HS-27A (cell line): ENCODE measurements around the gene ANKH.

Experiments
- DNase-seq: peaks from one replicate; pipeline ENCODE4 v3.0.0-alpha.2; 2012; ENCODE audit warnings: low read depth, missing footprints

The ANKH gene

DNA sequence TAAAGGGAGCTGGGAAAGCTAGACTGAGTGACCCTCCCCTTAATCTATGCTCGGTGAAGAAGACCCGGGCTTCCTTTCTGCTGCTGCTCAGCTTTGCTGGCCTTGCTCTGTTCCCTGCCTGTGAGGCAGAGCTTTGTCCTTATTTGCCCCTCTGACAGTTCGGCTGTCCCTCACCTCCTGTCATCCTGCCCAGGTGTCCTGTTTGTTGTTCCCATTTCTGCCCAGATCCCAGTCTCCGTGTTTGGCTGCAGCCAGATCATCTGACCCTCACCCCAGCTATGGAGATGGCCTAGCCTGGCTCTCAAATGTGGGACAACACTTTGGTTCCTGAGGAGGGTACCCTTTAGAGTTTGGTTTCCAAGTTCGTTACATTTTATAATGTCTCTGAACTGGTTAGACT lies 186.8 kb downstream of the ANKH start:
- DNase-seq = no peak

DNA sequence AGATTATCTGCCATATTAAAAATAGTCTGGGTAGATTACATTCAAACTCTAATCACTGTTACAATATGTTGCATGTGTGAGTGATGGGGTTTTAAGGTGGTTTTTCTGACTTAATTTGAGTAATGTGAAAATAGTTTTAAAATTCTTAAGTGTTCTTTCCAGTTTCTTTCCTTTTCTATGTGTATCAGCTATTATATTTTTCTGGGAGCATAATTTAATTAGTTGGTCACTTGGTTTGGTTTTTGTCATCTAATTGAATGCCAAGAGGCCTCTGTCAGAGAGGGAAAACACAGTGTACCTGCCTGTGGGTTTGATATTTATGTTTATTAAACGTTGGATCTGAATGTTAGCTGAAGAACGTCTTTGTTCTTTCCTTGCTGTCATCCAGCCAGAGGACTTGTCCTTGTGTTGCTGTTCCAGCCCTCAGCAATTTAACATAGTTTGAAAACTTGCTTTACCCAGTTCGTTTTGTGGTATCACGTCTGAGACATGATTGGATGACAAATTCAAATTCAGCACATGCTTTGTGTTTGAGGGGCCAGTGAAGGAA lies 187.6 kb downstream of the ANKH start:
- no peak for DNase-seq

DNA sequence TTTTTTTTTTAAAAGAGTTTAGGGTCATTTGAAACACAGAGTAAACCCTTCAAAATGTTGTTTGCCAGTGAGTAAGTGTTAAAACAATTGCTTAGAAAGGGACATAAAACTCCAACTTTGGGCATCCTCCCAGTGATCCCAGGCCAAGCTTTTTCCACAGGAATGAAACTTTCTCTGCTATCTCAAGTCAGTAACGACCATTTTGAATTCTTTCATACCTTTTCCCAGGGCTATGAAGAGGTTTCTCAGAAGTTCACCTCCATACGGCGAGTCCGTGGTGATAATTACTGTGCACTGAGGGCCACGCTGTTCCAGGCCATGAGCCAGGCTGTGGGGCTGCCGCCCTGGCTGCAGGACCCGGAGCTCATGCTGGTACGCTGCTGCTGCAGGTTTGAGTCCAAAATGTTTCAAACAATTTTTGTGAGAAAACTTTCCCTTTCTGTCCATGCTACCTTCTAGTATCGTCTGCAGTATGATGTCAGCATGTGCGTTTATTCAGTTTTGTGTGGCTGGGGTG lies 190.3 kb downstream of the ANKH start:
- DNase-seq = no peak

DNA sequence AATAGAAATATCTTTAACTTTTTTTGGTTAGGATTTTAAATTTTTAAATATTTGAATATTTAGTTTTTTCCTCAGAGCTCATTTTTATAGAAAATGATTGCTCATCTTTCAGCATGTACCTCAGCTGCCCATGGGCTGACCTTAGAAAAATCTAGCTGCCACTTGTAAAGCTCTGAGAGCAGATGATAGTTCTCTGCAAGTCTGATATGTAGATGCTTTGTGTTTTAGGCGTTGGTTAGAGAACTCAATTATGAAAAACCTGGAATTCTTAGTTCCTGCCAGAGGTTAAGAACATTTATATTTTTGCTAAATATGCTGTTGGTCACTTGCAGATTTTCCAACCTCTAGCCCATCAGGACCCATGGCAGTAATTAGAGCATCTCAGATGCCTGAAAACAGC lies 192.0 kb downstream of the ANKH start:
- no peak for DNase-seq

DNA sequence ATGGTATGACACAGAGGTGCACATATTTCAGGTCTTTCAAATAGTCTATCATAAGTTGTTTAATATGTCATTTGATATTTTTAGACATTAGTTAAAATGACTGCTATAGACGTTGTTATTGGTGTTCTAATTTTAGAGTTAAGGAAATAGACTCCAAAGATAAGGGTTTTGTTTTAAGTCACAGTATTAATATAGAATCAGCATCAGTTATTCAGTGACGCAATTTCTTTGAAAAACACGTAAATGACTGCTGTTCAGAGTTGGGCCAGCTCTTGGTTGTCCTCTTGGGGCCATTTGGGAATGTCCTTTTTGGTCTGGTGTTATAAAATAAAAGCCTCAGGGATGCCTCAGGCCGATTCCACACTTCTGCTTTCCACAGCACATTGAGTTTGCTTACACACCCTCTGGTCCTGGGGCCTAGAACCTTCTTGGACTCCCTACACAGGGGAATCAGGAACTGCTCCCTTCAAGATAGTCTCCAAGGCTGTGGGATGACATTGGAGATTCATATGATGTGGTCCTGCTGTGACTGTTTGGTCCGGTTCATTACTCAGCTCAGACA lies 192.7 kb downstream of the ANKH start:
- no peak for DNase-seq

DNA sequence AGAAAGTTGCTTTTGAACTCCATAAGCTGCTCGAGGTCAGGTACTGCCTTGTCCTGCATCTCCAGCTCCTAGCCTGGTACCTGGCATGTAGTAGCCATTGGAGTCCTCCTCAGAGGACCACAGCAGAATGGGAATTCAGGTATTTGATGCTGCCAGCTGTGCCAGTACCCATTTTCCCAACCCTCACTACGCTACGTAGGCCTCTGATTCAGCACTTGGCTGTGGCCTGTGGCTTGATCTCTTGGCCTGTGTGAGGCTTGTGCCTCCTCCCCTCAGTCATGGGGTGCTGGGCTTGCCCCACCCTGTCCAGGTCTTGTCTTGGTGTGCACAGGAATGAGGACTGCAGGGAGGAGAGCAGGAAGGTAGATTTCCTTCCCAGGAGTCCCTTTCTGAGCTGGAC lies 195.3 kb downstream of the ANKH start:
- no peak for DNase-seq

DNA sequence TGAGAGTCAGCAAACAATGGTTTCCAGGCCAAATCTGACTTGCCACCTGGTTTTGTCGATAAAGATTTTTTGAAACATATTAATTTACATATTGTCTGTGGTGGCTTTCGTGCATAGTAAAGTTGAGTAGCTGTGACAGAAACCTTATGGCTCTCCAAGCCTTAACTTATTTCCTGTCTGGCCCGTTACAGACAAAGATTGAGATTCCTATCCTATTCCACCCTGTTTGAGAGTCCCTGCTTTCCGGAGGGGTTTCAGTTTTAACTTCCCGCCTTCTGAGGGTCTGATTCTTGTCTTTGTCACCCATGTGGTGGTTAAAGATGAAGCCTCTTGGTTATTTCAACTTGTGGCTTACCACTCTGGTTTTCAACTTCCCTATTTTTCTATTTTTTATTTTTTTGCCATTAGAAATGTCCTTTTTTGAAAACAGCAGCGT lies 195.7 kb downstream of the ANKH start:
- DNase-seq = no peak

DNA sequence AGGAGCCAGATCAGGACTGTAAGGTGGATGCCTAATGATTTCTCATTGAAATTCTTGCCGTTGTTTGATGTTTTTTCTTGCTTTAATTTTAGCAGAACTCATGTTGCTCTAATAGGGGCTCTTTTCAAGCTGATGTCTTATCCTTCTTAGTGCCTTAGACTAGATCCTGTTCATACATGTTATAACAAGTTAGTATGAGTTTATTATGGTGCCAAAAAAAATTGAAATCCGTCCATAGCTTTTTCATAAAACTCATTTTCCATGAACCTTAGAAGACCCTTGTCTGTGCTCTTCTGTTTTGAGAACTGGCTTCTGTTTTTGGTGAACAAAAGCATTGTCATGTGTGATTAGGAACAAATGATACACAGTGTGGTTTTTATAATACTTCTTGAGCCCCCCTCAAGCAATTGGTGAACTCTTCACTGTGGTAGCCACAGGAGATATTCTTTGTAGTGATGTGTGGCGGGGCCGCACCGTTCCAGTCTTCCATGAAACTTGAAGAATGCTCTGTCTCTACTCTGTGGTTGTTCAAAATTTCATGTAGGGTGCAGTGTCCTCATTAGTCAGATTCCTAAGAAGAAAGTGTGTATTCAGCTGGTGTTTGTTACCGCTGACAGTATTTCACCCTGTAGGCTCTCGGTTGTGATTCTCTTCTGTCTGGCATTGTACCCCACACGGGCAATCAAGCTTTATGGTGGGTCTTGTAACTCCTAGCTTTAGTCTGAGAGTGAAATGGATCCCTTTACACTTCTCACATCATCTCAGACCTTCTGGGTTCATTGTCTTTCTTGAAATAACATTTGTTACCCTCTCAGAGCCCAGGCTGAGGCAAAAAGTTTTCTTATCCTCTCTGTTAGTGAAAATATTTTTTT lies 196.4 kb downstream of the ANKH start:
- DNase-seq = no peak

DNA sequence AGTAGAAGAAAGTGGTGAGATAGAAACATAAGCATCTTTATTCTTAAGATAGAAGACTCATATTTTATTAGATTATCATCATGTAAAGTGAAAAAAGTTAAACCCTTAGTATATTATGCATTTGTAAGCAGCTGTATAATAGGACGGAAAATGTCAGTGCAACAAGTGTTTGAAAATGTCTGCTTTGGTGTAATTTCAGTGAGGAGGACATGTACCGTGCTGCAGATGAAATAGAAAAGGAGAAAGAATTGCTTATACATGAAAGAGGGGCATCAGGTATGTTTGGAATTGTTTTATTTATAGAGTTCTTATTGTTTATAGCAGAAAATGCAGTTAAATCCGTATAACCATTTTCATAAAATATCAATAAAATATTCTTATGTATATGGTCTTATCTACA lies 198.1 kb downstream of the ANKH start:
- DNase-seq = no peak

DNA sequence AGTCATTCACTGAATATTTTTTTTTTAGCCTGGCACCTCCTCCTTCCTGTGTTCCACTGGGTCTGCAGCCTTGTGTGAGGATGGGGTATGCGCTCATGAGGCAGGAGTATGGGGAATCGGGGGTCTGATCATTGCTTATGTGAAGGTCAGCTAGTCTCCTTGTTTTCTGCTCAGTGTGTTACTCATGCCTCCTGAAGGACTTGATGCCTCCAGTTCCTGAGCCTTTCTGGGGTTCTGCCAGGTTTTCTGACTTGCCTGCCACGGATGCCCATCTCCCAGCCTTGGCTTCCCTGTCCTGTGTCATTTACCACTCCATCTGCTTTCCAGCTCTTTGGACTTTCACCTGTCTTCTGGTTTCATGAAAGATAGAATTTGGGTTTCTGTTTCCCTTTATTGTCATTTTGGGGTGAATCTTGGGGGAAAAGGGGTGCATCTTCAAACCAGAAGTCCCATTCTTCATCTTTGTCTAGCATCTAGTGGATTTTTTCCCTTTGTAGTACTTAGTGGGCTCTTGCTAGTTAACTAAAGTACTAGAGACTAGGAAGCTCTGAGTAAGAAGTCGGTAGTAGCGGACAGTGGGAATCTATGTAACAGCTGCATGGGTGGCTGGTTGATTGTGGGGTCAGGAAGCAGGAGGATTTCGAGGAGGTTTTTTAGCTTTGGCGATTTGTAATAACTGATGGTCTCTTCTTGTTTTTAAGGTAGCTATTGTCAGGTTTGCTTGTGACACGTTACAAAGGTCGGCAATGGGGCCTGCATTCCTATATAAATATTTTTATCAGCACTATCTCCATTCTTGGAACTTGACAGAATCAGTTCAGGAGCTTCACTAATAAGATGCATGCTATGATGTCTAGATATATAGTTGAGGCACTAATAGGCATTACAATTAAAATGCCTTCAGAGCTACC lies 198.8 kb downstream of the ANKH start:
- DNase-seq = no peak

DNA sequence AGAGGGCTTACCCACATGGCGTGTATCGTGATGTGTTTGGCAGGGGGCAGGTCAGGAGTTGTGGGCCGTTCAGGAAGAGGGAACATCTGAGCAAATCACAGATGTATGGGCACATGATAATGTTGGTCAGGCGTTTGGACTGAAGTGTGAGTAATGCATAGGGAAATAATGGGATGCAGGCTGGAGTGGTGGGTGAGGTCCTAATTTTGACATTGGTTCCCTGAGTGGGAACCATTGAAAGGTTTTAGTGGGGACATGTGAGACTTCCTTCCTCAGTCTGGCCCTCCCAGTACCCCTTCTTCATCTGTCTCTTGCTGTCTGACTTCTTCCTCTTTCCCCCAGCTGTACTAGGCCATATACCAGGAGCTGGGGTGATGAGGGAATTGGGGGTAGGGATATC lies 199.5 kb downstream of the ANKH start:
- no peak for DNase-seq

DNA sequence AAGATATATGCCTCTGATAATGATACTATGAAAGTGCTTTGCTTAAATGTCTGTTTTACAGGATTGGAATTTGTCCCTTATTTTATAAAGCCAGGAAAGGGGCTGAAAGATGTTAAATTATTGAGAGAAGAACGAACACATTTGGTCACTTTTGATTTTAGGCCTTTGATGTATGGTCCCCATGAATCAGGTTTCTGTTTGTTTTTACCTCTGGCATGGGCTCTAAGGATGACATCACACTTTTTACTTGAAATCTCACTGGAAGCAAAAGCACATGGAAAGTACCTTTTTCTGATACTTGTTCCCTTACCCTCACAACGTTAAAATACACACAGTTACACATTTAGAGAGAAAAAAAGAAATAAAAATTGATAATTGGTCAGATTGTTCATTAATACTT lies 200.2 kb downstream of the ANKH start:
- no peak for DNase-seq

DNA sequence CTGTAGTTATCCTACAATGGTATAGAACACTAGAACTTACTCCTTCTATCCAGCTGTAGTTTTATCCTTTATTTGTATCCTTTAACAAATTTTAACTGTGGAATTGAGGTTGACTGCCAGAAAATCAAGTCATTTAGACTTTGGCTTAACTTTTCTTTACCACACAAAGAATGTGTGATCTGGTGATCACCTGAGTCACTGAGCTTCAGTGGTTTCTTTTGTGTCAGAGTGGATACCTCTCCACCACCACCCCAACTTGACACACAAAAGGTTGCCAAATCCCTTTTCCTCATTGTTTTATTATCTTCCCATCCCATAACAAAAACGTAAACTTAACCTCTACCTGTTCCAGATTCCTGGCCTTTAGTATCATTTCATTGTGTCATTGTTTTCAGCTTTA lies 201.6 kb downstream of the ANKH start:
- DNase-seq = no peak

DNA sequence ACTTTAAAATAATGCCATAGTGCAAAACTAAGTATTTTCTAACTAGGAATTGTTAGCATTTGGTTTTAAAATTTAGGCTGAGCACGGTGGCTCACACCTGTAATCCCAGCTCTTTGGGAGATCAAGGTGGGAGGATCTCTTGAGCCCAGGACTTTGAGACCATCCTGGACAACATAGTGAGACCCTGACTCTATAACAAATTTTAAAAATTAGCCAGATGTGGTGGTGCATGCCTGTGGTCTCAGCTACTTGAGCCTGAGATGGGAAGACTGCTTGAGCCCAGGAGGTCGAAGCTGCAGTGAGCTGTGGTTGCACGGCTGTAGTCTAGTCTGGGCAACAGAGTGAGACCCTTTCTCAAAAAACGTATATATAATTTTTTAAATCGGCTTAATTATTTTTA lies 202.2 kb downstream of the ANKH start:
- no peak for DNase-seq

DNA sequence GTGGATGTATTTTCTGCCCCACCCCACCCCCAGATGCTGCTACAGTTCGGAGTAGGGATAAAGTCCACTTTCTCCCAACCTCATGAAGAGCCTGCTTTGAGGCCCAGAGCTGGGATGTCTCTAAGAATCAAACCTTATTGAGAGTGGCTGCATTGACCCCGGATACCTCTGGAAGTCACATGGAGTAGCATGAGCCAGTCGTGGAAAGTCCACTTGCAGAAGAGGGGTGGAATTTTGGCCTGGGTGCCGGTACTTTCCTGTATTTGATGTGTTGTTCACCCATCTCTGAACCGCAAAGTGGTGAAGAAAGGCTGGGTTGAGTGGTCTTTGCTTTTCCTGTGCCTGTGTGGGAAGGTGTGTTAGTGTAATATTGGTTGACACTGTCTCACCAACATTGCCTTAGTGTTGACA lies 203.4 kb downstream of the ANKH start:
- no peak for DNase-seq

DNA sequence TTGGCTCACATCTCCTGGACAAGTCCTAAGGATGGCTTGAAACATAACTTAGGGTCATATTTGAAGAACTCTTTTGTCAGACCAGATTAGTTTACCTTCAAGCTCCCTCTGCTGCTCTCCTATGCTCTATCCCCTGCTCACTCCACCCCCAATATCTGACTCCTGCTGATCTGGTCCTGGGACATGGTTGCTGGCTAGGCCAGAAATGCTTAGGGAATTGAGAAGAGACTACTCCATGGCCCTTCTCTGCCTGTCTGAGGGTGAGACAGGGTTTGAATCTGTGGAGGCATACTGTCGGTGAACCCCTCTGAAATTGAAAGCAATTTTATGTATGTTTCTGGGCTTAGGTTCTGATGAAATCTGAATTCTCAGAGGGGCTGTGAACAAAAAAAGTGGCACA lies 203.8 kb downstream of the ANKH start:
- no peak for DNase-seq

DNA sequence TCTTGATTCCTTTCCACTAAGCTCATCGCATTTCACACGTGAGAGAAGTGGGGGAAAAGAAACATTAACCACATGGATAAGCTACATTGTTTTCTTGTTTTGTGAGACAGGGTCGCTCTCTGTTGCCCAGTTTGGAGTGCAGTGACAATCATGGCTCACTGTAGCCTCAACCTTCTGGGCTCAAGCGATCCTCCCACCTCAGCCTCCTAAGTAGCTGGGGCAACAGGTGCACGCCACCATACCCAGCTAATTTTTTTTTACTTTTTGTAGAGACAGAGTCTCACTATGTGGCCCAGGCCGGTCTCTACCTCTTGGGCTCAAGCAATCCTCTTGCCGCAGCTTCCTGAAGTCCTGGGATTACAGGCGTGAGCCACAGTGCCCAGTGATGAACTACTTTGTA lies 204.3 kb downstream of the ANKH start:
- DNase-seq = no peak

DNA sequence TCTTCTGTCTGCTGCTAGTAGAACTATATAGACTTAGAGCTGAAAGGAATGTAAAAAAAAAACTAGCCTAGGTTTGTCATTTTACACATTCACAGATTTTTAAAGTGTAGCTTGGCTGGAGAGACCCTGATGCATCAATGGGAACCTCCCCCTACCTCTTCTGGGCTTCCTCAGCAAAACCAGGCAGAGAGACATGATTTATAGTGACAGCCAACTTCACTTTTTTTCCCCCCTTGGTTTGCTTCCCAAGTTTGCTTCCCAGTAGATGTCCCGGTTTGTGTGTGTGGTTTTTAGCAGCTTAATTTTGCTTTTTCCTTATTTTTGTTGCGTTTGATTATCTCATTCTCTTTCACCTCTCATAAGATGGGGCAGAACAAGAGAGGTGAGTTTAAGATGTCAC lies 205.2 kb downstream of the ANKH start:
- no peak for DNase-seq

DNA sequence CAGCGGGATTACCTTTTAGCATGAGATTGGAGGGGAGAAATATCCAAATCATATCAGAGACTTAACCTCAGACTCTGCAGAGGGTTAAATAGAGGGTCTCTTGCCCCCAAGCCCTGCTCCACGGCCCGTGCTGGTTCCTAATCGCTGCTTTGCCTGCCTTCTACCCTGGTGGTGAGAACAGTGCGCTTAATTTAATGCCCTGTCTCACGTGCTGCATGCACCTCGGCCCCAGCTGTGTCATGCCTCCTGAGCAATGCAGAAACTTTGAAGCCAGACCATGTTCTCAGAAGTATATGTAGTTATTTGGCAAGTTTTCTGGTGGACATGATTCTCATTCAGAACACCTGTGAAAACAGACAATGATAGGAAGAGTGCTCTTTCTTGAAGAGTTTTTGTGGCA lies 205.6 kb downstream of the ANKH start:
- DNase-seq = no peak

DNA sequence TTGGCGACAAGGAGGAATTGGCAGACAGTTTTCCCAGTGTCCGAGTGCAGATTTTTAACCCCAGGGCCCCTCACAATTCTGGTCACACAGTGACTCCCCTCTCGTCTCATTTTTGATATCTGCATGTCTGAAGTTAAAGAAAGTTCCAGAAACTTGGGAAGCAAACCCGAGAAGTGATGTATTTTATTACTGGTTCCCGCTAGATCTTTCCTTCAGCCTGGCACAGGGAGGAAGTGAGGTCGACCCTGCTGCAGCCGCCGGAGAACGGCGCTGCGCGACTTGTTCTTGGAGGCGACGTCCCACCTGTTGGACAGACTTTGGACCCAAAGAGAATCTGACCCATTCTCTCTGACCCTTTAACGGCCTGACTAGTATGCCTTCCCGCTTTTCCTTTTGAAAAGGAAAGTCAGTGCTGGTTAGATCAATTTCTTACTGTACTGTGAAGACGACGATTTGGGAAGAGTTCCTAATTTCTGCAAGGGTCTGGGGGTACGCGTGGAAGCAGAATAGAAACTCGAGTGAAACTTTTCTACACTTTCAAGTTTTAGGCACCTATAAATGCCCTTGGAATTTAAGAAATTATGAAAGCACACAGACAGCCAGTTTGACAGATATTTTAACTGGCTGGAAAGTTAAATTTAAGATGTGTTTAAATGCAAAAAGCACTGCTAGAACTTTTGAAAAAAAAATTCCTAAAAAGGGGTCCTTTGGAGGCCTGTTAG lies 206.3 kb downstream of the ANKH start:
- DNase-seq = no peak

DNA sequence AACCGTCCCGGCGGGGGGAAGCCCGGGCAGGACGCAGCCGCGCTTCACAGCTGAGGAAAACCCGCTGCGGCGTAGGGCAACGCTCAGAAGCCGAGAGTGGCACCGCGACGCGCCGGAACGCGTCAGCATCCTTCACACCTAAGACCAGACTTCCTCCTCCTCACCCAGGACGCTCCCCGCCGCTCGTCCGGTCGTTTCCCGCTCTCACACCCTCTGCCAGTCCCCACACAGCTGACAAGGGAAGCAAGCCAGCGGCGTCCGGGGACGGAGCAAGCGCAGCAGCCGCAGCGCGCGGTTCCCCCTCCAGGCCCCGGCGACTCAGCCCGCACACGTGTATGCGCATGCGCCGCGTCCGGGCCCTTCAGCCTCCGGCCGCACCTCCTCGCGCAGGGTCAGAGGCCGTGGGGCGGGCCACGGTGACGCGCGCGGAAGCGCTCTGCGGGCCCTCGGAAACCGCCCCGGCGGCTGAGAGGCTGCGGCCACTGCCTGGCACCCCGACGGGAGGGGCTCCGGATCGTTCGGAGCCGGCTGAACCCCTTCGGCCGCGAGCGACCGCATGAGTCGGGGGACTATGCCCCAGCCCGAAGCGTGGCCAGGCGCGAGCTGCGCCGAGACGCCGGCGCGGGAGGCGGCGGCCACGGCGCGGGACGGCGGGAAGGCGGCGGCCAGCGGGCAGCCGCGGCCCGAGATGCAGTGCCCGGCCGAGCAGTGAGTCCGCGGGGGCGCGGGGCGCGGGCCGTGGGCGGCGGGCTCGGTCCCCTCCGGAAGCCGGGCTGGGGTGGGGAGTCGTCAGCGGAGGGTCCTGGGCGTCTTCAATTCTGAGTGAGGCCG lies 207.1 kb downstream of the ANKH start, which contains the start of gene OTULIN:
OTULIN (plus strand) TSS at position 449 of the 831 bp plus-strand sequence; CDS start at position 557, 108 bp downstream.
- DNase-seq = peak; percentile 86
